GM21526 (cell line): Measurements from ENCODE around the gene KIF21A.

Source experiments
- ATAC-seq: cut with Tn5 transposase; IDR thresholded peaks from one replicate; pipeline ENCODE4 v1.9.1; 2021; ENCODE audit warnings: moderate library complexity; ENCODE audit not compliant: unreplicated experiment, low FRiP score

The KIF21A gene

GRCh38 chr12:39287817-39288216 is 155.1 kb downstream of the KIF21A start:
- ATAC-seq = no peak

GRCh38 chr12:39287409-39287808 is 155.5 kb downstream of the KIF21A start:
- no peak for ATAC-seq

GRCh38 chr12:39278426-39278825 is 164.5 kb downstream of the KIF21A start:
- no peak for ATAC-seq

DNA sequence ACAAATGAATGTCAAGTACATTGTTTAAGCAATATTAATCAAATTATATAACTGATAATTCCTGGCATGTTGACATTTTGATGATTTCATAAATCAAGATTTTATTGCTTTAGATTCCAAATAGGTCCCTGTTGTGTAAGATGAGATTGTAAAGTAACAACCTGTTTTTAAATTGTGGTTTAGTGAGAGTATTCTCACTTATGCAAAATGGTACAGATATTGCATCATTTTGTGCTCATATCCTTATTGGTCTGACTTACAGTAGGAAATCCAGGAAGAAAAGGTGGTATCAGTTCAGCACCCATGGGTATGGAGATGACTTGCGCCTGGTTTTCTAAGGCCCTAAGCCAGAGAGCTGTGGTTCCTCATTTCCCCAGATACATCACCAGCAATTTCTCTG is 165.5 kb downstream of the KIF21A start:
- ATAC-seq = no peak

GRCh38 chr12:39275846-39276245 is 167.1 kb downstream of the KIF21A start:
- no peak for ATAC-seq

GRCh38 chr12:39272871-39273655 is 169.9 kb downstream of the KIF21A start:
- ATAC-seq = peak; percentile 51

GRCh38 chr12:39269492-39269891 is 173.4 kb downstream of the KIF21A start:
- no peak for ATAC-seq

GRCh38 chr12:39267886-39268285 is 175.0 kb downstream of the KIF21A start:
- no peak for ATAC-seq

DNA sequence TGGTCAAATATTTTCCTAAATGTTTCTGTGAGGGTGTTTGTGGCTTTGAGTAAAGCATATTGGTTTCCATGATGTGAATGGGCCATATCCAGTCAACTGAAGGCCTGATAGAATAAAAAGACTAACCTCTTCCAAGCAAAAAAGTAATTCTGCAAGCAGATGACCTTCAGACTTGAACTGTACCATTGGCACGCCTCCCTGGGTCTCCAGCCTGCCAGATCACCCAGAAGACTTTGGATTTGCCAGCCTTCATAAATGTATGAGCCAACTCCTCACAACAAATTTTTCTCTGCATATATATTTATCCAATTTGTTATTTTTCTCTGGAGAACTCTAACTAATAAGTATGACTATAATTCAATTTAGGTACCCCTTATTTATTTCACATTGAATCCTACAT is 190.3 kb downstream of the KIF21A start:
- ATAC-seq = no peak
